ENCODE measurements around the gene NCKAP5L. TPM values are rescaled to one million over a fixed set of nuclear protein-coding genes. Genes with fewer than 3 reads are reported as not detected.

NCKAP5L gene
- total RNA-seq, 1 experiment from 2014 or later = 29.6 TPM

- peak; percentile 79 for DNase-seq (ENCODE audit: low read depth, low spot score)
- in situ Hi-C loops (cut with HindIII; ENCODE audit: low pct_unique_long_range_greater_than_20kb, low sequenced_read_pairs) = no loop called here
Measured at GRCh38 chr12:49838973-49839633, 10.9 kb upstream of the NCKAP5L start.

GRCh38 chr12:49832836-49833421, 4.7 kb upstream of the NCKAP5L start:
- in situ Hi-C loops (cut with HindIII; ENCODE audit: low pct_unique_long_range_greater_than_20kb, low sequenced_read_pairs) = no loop called here
- DNase-seq (ENCODE audit: low read depth, low spot score) = peak; percentile 57

DNA sequence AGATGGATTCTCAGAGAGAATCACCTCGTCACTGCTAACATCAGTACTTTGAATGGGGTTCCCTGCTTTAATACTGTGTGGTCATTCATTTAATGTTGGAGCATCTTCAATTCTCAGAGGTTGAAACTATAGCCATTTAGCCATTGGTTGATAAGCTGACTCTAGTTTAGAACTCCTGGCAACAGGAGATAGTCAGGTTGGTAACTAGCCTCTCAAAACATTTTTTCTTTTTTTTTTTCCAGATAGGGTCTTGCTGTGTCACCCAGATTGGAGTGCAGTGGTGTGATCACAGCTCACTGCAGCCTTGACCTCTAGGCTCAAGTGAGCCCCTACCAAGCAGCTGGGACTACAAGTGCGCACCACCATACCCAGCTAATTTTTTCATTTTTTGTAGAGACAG, 3.5 kb upstream of the NCKAP5L start:
- in situ Hi-C loops (cut with HindIII; ENCODE audit: low pct_unique_long_range_greater_than_20kb, low sequenced_read_pairs) = no loop called here
- DNase-seq (ENCODE audit: low read depth, low spot score) = no peak

DNA sequence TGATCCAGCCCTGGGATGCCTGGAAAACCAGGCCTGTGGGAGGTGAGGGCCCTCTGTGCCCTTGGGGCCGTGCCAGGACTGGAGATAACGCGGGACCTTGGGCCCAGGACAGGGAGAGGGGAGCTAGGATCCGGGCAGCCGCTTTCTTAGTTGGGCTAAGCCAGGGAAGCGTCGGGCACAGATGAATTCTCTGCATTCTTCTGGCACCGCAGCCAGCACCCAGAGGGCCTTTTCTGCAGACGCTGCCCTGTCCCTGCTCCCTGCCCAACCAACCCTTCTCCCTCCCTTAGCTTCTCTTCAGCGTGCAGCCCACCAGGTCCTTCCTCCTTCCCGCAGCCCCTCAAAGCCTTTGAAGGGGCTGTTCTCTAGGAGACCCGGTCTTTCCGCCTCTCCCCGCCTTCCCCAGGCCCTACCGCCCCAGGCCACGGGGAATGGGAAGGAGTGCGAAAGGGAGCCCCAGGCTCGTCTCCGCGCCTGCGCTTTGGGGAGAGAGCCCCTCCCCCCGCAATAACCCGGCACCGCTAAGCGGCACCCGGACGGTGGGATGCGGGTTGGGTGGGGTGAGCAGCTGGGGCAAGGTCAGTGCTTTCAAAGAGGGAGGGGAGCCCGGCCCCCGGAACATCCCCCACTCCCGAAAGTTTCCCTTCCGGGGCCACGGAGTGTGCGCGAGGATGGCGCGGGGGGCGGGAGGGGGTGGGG, 663 bp downstream of the NCKAP5L start:
- in situ Hi-C loops (cut with HindIII; ENCODE audit: low pct_unique_long_range_greater_than_20kb, low sequenced_read_pairs) = no loop called here
- DNase-seq (ENCODE audit: low read depth, low spot score) = peak; percentile 55

DNA sequence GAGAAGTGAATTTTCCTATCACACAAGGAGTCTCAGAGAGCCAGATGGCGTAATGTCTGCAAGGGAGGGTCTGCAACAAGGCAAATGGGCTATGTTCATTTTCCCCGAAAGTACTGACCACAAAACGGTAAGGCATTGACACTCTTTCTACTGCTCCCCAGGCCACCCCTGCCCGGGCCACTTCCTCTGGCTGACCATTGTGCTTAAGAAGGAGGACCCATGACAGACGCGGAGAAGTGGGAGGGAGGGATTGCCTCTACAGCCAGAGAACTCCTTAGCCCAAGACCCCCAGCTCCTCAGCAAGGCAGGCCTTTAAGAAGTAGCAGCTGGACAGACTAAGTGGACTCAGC, 1.2 kb downstream of the NCKAP5L start:
- no peak for DNase-seq (ENCODE audit: low read depth, low spot score)
- in situ Hi-C loops (cut with HindIII; ENCODE audit: low pct_unique_long_range_greater_than_20kb, low sequenced_read_pairs) = no loop called here

- no peak for DNase-seq (ENCODE audit: low read depth, low spot score)
- in situ Hi-C loops (cut with HindIII; ENCODE audit: low pct_unique_long_range_greater_than_20kb, low sequenced_read_pairs) = no loop called here
Measured at GRCh38 chr12:49825971-49826421, 2.2 kb downstream of the NCKAP5L start.

- in situ Hi-C loops (cut with HindIII; ENCODE audit: low pct_unique_long_range_greater_than_20kb, low sequenced_read_pairs) = no loop called here
- no peak for DNase-seq (ENCODE audit: low read depth, low spot score)
Measured at GRCh38 chr12:49825360-49825970, 2.7 kb downstream of the NCKAP5L start.

DNA sequence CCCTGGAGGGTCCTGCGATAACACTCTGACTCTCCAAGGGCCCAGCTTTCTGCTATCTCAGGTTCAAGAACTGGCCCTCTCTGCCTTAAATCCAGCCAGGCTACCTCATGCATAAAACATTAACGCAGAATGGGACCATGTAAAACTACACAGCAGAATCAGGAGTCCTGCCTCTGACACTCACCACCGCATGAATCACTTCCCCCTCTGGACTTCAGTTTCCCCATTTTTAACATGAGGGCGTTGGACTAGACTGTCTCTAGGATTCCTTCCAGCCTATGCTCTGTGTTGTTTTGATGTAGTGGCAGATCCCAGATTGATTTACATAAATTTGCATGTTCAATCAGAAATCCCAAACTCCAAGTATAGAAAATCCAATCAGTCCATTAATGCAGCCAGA, 3.3 kb downstream of the NCKAP5L start:
- DNase-seq (ENCODE audit: low read depth, low spot score) = no peak
- in situ Hi-C loops (cut with HindIII; ENCODE audit: low pct_unique_long_range_greater_than_20kb, low sequenced_read_pairs) = no loop called here

- in situ Hi-C loops (cut with HindIII; ENCODE audit: low pct_unique_long_range_greater_than_20kb, low sequenced_read_pairs) = no loop called here
- DNase-seq (ENCODE audit: low read depth, low spot score) = no peak
Measured at GRCh38 chr12:49824416-49824815, 3.8 kb downstream of the NCKAP5L start.

DNA sequence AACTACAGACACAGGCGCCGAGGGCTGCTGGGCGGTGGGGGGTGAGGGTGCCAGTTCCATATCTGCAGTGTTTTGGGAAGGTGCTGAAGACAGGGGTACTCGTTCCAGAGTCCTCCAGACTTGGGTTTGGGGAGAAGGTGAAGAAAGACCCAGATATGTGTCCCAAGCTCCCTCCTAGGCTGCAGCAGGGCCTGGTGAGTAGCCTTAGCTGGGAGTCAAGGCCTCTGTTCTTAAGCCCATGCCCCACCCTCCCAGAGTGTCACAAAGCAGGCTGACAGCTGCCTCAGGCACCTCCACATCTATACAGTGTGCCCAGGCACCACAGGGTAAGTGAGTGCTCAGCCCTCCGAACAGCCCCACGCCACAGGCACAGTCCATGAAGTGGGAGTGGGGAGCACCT, 4.3 kb downstream of the NCKAP5L start:
- in situ Hi-C loops (cut with HindIII; ENCODE audit: low pct_unique_long_range_greater_than_20kb, low sequenced_read_pairs) = no loop called here
- DNase-seq (ENCODE audit: low read depth, low spot score) = no peak

- DNase-seq (ENCODE audit: low read depth, low spot score) = no peak
- in situ Hi-C loops (cut with HindIII; ENCODE audit: low pct_unique_long_range_greater_than_20kb, low sequenced_read_pairs) = no loop called here
Measured at GRCh38 chr12:49823350-49823749, 4.9 kb downstream of the NCKAP5L start.

- in situ Hi-C loops (cut with HindIII; ENCODE audit: low pct_unique_long_range_greater_than_20kb, low sequenced_read_pairs) = no loop called here
- no peak for DNase-seq (ENCODE audit: low read depth, low spot score)
Measured at GRCh38 chr12:49821373-49822287, 6.6 kb downstream of the NCKAP5L start.

DNA sequence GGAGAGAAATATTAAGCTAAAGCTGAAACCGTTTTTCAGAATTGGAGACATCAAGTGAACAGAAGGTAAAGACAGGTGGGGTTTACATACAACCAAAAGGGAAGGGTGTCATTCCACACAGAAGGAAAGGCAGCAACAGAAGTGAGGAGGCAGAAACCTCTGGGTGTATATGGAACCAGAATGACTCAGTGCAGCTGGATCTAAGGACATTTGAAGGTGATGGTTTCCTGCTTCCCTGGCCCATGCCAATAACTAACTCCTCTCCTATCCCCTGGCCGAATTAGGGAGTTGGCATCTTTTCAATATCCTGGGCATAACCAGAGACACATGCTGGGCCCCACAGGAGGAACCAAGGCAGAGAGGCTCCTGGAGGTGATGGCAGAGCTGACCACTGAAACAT, 8.4 kb downstream of the NCKAP5L start:
- DNase-seq (ENCODE audit: low read depth, low spot score) = no peak
- in situ Hi-C loops (cut with HindIII; ENCODE audit: low pct_unique_long_range_greater_than_20kb, low sequenced_read_pairs) = no loop called here

DNA sequence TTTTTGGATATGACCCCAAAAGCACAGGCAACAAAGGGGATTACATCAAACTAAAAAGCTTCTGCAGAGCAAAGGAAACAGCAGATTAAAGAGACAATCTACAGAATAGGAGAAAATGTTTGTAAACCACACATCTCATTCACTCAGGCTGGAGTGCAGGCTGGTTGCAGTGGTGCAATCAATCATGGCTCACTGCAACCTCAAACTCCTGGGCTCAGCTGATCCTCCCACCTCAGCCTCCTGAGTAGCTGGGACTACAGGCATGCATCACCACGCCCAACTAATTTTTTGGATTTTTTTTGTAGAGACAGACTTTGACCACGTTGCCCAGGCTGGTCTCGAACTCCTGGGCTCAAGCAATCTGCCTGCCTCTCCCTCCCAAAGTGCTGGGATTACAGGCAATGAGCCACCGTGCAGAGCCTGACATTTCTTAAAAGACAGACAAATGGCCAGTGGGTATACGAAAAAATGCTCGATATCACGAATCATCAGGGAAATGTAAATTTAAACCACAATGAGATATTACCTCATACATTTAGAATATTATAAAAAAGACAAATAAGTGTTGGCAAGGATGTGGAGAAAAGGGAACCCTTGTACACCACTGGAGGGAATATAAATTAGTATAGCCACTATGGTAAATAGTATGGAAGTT, 9.8 kb downstream of the NCKAP5L start:
- DNase-seq (ENCODE audit: low read depth, low spot score) = no peak
- in situ Hi-C loops (cut with HindIII; ENCODE audit: low pct_unique_long_range_greater_than_20kb, low sequenced_read_pairs) = no loop called here

- in situ Hi-C loops (cut with HindIII; ENCODE audit: low pct_unique_long_range_greater_than_20kb, low sequenced_read_pairs) = no loop called here
- no peak for DNase-seq (ENCODE audit: low read depth, low spot score)
Measured at GRCh38 chr12:49813131-49813530, 15.1 kb downstream of the NCKAP5L start.

GRCh38 chr12:49811961-49812401, 16.2 kb downstream of the NCKAP5L start:
- in situ Hi-C loops (cut with HindIII; ENCODE audit: low pct_unique_long_range_greater_than_20kb, low sequenced_read_pairs) = no loop called here
- no peak for DNase-seq (ENCODE audit: low read depth, low spot score)

DNA sequence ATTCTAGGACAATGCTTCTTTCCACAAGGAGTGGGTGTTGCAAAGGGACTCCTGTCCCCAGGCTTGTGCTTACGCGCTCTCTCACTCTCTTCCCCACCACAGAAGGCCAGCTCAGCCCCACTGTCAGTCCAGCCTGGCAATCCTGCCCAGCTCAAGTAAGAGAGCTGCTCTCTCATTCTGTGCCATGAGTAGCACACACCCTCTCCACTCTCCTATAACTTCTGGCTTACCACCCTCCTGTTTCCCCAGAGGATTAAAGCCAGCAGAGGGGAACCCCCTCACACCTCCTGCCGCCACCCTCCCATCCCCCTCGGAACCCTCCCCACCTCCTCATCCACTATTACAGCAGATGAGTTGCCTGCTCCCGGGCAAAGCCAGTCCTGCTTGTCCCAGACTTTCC, 17.1 kb downstream of the NCKAP5L start:
- in situ Hi-C loops (cut with HindIII; ENCODE audit: low pct_unique_long_range_greater_than_20kb, low sequenced_read_pairs) = no loop called here
- peak; percentile 49 for DNase-seq (ENCODE audit: low read depth, low spot score)

All from SK-MEL-5 (cell line).